ENCODE measurements around the gene MVK.

Gene MVK

GRCh38 chr12:109632342-109632741, 58.7 kb downstream of the MVK start:
- no peak for DNase-seq (ENCODE audit: low spot score)

DNA sequence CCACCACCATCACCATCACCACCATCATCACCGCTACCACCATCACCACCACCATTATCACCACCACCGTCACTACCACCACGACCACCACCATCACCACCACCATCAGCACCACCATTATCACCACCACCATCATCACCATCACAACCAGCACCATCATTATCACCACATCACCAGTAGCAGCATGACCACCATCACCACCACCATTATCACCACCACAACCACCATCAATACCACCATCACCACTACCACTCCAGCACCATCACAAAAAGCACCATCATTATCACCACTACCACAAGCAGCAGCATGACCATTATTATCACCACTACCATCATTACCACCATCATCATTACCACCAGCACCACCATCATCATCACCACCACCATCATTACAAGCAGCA, 62.1 kb downstream of the MVK start:
- DNase-seq (ENCODE audit: low spot score), result no peak

DNA sequence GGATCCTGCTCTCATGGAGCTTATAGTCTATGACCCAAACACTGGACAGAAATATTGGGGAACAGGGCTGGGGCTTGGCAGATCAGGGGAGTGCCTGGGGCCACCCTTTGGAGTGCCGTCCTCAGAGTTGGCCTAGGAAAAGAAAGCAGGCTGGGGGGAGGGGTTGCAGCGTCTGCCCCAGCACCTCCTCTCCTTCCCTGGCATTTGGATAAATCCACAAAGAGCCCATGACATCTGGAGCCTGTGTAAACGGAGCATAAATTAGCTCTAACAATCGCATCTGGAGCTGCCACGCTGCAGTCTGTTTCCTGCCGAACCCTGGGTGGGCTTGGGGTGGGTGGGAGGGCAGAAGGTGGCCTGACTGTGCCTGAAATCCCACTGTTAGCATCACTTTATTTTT, 63.8 kb downstream of the MVK start:
- DNase-seq (ENCODE audit: low spot score), result no peak

- DNase-seq (ENCODE audit: low spot score), result no peak
Measured at GRCh38 chr12:109637996-109638395, 64.4 kb downstream of the MVK start.

GRCh38 chr12:109638735-109639134, 65.1 kb downstream of the MVK start:
- DNase-seq (ENCODE audit: low spot score), result no peak

GRCh38 chr12:109639151-109639872, 65.7 kb downstream of the MVK start:
- no peak for DNase-seq (ENCODE audit: low spot score)

DNA sequence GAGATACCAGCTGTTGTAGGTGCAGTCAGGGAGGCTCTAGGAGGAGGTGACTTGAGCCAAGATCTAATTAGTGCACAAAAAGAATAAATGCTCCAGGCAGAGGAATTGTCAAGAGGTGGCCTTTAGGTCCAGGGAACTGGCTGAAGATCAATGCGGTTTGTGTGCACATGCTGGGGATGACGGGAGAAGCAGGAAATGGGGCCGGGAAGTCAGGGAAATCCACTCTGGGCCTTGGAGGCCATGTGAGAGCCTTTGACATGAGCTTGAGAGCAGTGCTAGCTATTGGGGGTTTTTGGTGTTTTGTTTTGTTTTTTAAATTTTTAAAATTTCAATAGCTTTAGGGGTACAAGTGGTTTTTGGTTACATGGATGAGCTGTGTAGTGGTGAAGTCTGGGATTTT, 67.4 kb downstream of the MVK start:
- DNase-seq (ENCODE audit: low spot score), result no peak

DNA sequence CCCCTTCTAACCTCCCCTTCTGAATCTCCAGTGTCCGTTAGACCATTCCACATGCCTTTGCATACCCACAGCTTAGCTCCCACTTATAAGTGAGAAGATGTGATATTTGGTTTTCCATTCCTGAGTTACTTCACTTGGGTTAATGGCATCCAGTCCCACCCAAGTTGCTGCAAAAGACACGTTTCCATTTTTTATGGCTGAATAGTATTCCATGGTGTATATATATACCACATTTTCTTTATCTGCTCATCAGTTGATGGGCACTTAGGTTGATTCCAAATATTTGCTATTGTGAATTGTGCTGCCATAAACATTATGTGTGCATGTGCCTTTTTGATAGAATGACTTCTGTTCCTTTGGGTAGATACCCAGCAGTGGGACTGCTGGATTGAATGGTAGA, 67.8 kb downstream of the MVK start:
- no peak for DNase-seq (ENCODE audit: low spot score)

DNA sequence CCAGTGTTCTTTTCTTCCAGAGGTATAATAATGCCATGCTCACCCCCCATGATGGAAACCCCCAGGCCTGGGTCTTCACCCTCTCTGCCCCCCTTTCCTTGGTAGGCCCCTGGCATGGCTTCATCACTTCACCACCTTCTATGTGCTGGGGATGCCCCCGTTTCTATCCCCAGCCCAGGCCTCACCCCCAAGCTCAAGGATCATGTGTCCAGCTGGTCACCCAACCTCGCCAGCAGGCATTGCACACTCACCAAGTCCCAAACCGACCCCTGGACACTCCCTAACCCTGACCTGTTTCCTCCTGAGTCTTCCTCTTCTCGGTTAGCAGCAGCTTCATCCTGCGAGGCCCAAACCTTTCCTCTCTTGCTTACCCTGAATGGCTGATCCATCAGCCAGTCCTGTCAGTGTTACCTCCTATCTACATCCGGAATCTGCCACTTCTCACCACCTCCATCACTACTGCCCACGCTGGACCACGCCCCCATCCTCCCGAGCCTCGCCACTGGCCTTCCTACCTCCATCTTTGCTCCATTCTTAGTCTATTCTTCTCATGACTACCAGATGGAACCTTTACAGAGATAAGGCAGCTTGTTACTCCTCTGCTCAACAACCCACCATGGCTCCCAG, 69.0 kb downstream of the MVK start:
- no peak for DNase-seq (ENCODE audit: low spot score)

DNA sequence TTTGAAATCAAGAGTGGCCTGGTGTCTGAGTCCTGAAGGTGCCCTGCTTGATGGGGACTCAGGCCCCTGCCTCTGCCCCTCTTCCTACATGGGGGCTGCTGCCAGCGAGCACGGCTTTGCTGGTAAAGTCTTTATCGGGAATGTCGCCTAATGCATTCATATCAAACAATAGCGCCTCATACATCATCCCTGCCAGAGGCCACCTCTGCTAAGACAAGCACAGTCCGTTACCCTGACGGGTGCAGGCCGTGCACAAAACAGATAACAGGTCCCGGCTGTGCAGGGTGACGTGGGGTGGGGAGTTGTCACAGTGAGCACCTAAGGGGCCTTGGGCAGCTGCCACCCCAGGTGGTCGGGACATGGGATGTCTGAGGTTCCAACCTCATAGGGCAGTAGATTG, 71.6 kb downstream of the MVK start:
- DNase-seq (ENCODE audit: low spot score), result no peak

DNA sequence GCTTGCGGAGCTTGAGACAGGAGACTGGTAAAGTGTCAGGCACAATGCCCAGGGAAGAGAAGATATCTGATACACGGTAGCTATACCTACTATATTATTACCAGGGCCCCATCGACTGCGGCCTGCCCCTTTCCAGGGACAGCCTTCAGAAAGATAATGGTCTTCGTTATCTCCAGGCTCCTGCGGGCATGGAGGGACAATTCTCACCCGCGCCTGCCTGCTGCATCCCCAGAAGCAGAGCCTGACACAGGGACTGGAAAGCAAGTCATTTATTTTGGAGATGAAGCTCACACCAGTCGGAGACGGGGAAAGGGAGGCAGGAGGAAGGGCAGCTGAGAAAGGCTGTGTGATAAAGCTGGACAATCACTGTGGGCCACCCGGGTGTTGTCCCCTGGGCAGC, 72.1 kb downstream of the MVK start:
- no peak for DNase-seq (ENCODE audit: low spot score)

Data from Ammon's horn (tissue), 1 donor.